Keratinocyte (primary cell): ENCODE data around the gene ERCC1.

Source experiments
- CTCF ChIP-seq, 3 experiments: IDR thresholded peaks in 1 of 3; conservative IDR thresholded peaks in 1 of 3; optimal IDR thresholded peaks in 1 of 3; 2 replicates in 2 of 3; 3 replicates in 1 of 3; pipeline versions ENCODE3 to v1.5.1; 2011; ENCODE audit warnings: low read length in 3 of 3, mild to moderate bottlenecking in 3 of 3, moderate library complexity in 2 of 3, control low read depth in 1 of 3, inconsistent platforms in 1 of 3; ENCODE audit not compliant: insufficient read depth in 2 of 3; ENCODE audit errors: extremely low read depth in 1 of 3
- EZH2 ChIP-seq: IDR thresholded peaks from one replicate; pipeline ENCODE4 v1.6.1; 2012; ENCODE audit warnings: inconsistent platforms, mild to moderate bottlenecking, low read length, moderate library complexity

- TF ChIP-seq CTCF (optimal IDR thresholded peaks at IDR 0.05 in 1 of 3, IDR thresholded peaks at IDR 0.05 in 1 of 3, conservative IDR thresholded peaks at IDR 0.05 in 1 of 3; ENCODE audit: extremely low read depth in 1 of 3, insufficient read depth in 2 of 3, low read length in 3 of 3) (no peak), EZH2 (no peak)
These were observed 28.2 kb upstream of the ERCC1 start for GRCh38 chr19:45451850-45452387.
